BLaER1 treated with 17β-estradiol and CSF1 and Interleukin-3, amounts not matched to agents 10 nM and 100 nM (cell line): ENCODE results near the gene BTF3.

ENCODE experiments used
- H3K27ac ChIP-seq, 11 experiments: shearing (Covaris generic); formaldehyde crosslinking; 2 replicates each; pipeline ENCODE4 v1.8.1; 2022
- H3K27me3 ChIP-seq, 11 experiments: shearing (Covaris generic); formaldehyde crosslinking; 2 replicates each; pipeline ENCODE4 v1.8.1; 2022
- H3K36me3 ChIP-seq, 11 experiments: shearing (Covaris generic); formaldehyde crosslinking; 2 replicates each; pipeline ENCODE4 v1.8.1; 2022
- H3K4me1 ChIP-seq, 10 experiments: shearing (Covaris generic); formaldehyde crosslinking; 2 replicates each; pipeline ENCODE4 v1.8.1; 2022
- H3K4me2 ChIP-seq, 11 experiments: shearing (Covaris generic); formaldehyde crosslinking; 2 replicates each; pipeline ENCODE4 v1.8.1; 2022
- H3K4me3 ChIP-seq, 10 experiments: shearing (Covaris generic); formaldehyde crosslinking; 2 replicates each; pipeline ENCODE4 v1.8.1; 2022
- H3K9ac ChIP-seq, 11 experiments: shearing (Covaris generic); formaldehyde crosslinking; 2 replicates each; pipeline ENCODE4 v1.8.1; 2022
- H3K9me3 ChIP-seq, 11 experiments: shearing (Covaris generic); formaldehyde crosslinking; replicated peaks in 1 of 11; 2 replicates each; pipeline ENCODE4 v1.8.1; 2022
- H4K20me1 ChIP-seq, 11 experiments: shearing (Covaris generic); formaldehyde crosslinking; 2 replicates each; pipeline ENCODE4 v1.8.1; 2022
- Cebpa-rat ChIP-seq, 11 experiments: shearing (Covaris generic); IDR thresholded peaks; 2 replicates each; pipeline ENCODE4 v1.8.1; 2022

Gene BTF3

DNA sequence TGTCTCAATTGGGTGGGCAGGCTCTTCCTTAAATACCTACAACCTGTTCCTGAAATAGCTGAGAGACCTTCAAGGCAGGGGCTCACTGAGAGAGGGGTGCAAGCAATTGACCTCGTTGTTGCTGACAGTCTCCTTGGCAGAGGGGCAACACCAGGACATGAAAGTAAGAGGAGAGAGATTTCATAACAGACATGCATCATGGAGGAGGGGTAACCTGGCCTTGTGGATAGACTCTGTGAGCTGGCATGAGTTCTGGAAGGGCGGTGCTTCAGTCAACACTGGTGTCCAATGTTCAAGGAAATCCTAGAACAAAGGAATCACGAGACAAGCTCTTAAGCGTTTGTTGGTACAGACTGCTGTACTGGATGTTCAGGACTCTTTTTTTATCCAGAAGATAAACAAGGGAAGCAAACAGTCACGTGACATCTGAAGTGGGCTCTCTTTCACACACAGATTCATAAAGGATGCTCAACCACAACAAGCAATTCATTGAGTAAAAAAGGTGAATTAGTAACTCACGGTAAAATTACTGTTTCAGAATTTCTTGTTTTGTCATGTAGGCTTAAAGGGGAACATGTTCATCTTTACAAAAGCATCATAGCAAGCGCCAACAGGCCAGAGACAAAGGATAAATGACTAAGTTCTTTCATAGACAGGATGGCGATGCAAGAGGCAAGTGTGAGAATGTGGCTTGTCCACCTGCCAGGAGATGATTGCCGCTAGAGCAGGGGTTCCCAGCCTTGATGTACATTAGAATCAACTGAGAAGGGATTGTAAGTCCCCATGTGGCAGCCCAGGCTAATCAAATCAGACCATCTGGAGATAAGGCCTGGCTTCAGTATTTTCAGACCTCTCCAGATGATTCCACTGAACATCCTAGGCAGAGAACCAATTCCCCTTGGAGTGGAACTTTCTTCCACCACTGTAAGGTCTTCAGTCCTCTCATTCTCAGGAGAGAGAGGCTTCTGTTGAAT lies 46.5 kb downstream of the BTF3 start:
- no peaks in the 10 kb centered on the region for H4K20me1 ChIP-seq
- no peak overlapping the region for H3K4me2 ChIP-seq
- H3K4me1 ChIP-seq: no peaks in the 10 kb centered on the region
- H3K9me3 ChIP-seq: no peaks in the 10 kb centered on the region
- no peak overlapping the region for H3K27ac ChIP-seq
- TF ChIP-seq Cebpa-rat (IDR thresholded peaks at IDR 0.05): no peak
- H3K4me3 ChIP-seq: no peak overlapping the region
- no peaks in the 10 kb centered on the region for H3K27me3 ChIP-seq
- H3K9ac ChIP-seq: no peak overlapping the region
- H3K36me3 ChIP-seq: no peaks in the 10 kb centered on the region

DNA sequence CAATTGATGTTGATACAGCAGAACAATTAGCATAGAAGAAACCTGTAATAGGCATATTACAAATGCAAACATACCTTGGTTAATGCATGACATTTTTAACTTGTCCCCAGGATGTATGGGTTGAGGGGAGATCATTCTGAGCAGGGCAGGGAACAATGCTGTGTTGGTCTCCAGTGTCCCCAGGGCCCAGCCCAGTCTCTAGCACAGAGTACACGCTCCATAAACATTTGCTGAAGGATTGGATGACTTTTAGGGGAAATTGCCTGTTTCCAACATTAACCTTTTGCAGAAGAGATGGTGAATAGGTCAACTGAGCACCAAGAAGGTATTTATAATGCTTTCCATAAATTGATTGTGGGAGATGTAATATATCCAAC lies 47.1 kb downstream of the BTF3 start:
- Histone ChIP-seq H3K27me3 (no peaks in the 10 kb centered on the region), H3K9me3 (no peaks in the 10 kb centered on the region), H3K4me2 (no peak overlapping the region), H3K27ac (no peak overlapping the region), H4K20me1 (no peaks in the 10 kb centered on the region), H3K4me1 (no peaks in the 10 kb centered on the region), H3K4me3 (no peak overlapping the region), H3K36me3 (no peaks in the 10 kb centered on the region), H3K9ac (no peak overlapping the region)
- TF ChIP-seq Cebpa-rat (IDR thresholded peaks at IDR 0.05): no peak

DNA sequence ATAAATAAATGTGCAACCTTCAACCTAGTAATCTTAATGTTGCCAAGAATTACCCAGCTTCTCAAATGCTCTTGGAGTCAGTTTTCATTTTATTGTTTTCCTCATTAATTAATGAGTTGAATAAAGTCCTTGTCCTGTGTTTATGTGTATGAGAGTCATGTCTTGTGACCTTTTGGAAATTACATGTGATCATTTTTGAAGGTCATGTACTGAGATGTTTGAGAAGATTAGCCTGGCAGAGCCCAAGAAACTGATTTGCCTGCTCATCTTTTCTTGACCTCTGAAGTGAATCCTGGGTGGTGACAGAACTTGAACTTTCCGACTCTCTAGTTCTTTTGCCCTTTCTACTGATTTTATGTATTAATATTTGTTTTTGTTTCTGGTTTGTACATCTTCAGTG lies 51.8 kb downstream of the BTF3 start:
- no peaks in the 10 kb centered on the region for H3K4me1 ChIP-seq
- no peak overlapping the region for H3K4me3 ChIP-seq
- peaks cover 20 to 34% (median 24%) of the 10 kb centered on the region in 11 experiments for H3K36me3 ChIP-seq
- H3K27ac ChIP-seq: no peak overlapping the region
- no peak overlapping the region for H3K9ac ChIP-seq
- H3K9me3 ChIP-seq: no peaks in the 10 kb centered on the region
- no peaks in the 10 kb centered on the region for H4K20me1 ChIP-seq
- no peaks in the 10 kb centered on the region for H3K27me3 ChIP-seq
- TF ChIP-seq Cebpa-rat (IDR thresholded peaks at IDR 0.05): no peak
- H3K4me2 ChIP-seq: no peak overlapping the region

DNA sequence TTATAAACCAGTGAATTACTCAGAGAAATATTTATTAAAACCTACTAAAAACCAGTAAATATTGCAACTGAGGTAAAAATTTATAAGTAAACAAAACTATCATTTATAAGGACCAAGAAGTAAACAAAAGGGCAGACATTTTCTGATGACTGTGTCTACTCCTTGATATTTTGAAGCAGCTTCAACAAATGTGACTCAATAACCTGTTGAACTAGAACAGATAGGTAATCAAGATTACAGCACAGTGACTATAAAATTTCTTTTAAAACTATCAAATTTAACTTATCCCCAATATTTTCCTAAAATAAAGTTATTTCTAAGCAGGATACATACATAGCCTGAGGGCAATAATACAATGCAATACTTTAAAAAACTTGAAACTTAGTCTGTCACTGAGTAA lies 54.4 kb downstream of the BTF3 start:
- Histone ChIP-seq H3K27ac (no peak overlapping the region), H3K4me3 (no peak overlapping the region), H4K20me1 (no peaks in the 10 kb centered on the region), H3K27me3 (no peaks in the 10 kb centered on the region; a peak in 1 of 22 replicates), H3K4me2 (no peak overlapping the region), H3K4me1 (no peaks in the 10 kb centered on the region), H3K36me3 (peaks cover 35 to 59% (median 48%) of the 10 kb centered on the region in 11 experiments), H3K9me3 (no peaks in the 10 kb centered on the region), H3K9ac (no peak overlapping the region)
- no peak for TF ChIP-seq Cebpa-rat (IDR thresholded peaks at IDR 0.05)
